ENCODE data around the gene ABTB1. TPM values are rescaled to one million over a fixed set of nuclear protein-coding genes. Genes with fewer than 3 reads are reported as not detected.
"Not testable (repeated sequence)": the region's sequence is repeated elsewhere in the genome, so short reads cannot be mapped to it uniquely, and the experiment has no call there.

Gene ABTB1
- total and polyA plus RNA-seq, 9 of the 15 experiments (the other 6 are each of a cell fraction or from before 2014, with no cell fraction given): 0.04 to 2.3 (median 0.55) TPM; not detected in 1

GRCh38 chr3:127702151-127702578 lies 29.4 kb downstream of the ABTB1 start (continued):
- TF ChIP-seq, protein P1, sequence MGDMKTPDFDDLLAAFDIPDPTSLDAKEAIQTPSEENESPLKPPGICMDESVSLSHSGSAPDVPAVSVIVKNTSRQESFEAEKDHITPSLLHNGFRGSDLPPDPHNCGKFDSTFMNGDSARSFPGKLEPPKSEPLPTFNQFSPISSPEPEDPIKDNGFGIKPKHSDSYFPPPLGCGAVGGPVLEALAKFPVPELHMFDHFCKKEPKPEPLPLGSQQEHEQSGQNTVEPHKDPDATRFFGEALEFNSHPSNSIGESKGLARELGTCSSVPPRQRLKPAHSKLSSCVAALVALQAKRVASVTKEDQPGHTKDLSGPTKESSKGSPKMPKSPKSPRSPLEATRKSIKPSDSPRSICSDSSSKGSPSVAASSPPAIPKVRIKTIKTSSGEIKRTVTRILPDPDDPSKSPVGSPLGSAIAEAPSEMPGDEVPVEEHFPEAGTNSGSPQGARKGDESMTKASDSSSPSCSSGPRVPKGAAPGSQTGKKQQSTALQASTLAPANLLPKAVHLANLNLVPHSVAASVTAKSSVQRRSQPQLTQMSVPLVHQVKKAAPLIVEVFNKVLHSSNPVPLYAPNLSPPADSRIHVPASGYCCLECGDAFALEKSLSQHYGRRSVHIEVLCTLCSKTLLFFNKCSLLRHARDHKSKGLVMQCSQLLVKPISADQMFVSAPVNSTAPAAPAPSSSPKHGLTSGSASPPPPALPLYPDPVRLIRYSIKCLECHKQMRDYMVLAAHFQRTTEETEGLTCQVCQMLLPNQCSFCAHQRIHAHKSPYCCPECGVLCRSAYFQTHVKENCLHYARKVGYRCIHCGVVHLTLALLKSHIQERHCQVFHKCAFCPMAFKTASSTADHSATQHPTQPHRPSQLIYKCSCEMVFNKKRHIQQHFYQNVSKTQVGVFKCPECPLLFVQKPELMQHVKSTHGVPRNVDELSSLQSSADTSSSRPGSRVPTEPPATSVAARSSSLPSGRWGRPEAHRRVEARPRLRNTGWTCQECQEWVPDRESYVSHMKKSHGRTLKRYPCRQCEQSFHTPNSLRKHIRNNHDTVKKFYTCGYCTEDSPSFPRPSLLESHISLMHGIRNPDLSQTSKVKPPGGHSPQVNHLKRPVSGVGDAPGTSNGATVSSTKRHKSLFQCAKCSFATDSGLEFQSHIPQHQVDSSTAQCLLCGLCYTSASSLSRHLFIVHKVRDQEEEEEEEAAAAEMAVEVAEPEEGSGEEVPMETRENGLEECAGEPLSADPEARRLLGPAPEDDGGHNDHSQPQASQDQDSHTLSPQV (IDR thresholded peaks at IDR 0.05): 0 out of 2 replicates have a peak, but pooled peaks have one; percentile 71
- TF ChIP-seq MAFK (IDR thresholded peaks at IDR 0.05; ENCODE audit: low read length) (peak; percentile 80), ZNF316 (IDR thresholded peaks at IDR 0.05) (peak; percentile 97), MTF1 (CRISPR knock-in tag; IDR thresholded peaks at IDR 0.05; ENCODE audit: borderline replicate concordance) (no peak), RBFOX2 (IDR thresholded peaks at IDR 0.05; ENCODE audit: low read depth, low read length) (0 out of 2 replicates have a peak, but pooled peaks have one; percentile 19), ZKSCAN8 (CRISPR knock-in tag; IDR thresholded peaks at IDR 0.05) (no peak)

DNA sequence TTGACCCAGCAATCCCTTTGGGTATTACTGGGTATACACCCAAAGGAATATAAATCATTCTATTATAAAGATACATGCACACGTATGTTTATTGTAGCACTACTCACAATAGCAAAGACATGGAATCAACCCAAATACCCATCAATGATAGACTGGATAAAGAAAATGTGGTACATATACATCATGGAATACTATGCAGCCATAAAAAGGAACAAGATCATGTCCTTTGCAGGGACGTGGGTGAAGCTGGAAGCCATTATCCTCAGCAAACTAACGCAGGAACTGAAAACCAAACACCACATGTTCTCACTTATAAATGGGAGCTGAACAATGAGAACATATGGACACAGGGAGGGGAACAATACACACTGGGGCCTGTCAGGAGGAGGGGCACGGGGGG lies 32.1 kb downstream of the ABTB1 start:
- H3K4me3 ChIP-seq; H3K9me3 ChIP-seq (replicated peaks; ENCODE audit: control insufficient read depth, insufficient read depth, low read depth, low read length); H3K36me3 ChIP-seq (ENCODE audit: control insufficient read depth, insufficient read depth, low read length); H3K79me2 ChIP-seq (ENCODE audit: control insufficient read depth, insufficient read depth, low read length); H2AFZ ChIP-seq (ENCODE audit: low read depth, low read length); intact Hi-C loops (cut with micrococcal nuclease); H4K20me1 ChIP-seq (replicated peaks; ENCODE audit: control insufficient read depth, insufficient read depth, low read length); H3K27ac ChIP-seq (ENCODE audit: extremely low read depth, low read depth, low read length); H3K4me2 ChIP-seq (ENCODE audit: insufficient read depth, low read length); in situ Hi-C loops (cut with MboI); ATAC-seq; H3K9ac ChIP-seq (ENCODE audit: insufficient read depth in 1 of 2, low read depth in 2 of 2, low read length in 2 of 2); DNase-seq (ENCODE audit: extremely low read depth in 1 of 4, low spot score in 3 of 4); CTCF ChIA-PET (ENCODE audit: low intra/inter-chr PET ratio); POLR2A ChIA-PET; H3K9me1 ChIP-seq (ENCODE audit: control insufficient read depth, insufficient read depth, low read length); BruUV-seq (replicated peaks); H3K27me3 ChIP-seq (ENCODE audit: control insufficient read depth in 2 of 2, insufficient read depth in 2 of 2, low read length in 2 of 2); FAIRE-seq: not testable (repeated sequence)
- peaks cover 29 to 36% of the 10 kb centered on the region in 2 experiments for H3K4me1 ChIP-seq (replicated peaks in 1 of 2; ENCODE audit: control insufficient read depth in 2 of 2, insufficient read depth in 2 of 2, low read length in 2 of 2)
- peak; percentile 16 for TF ChIP-seq ZNF146 (CRISPR knock-in tag; IDR thresholded peaks at IDR 0.05; ENCODE audit: unreplicated experiment)
- 38% methylated on average over 2 of the region's 4 CpGs for WGBS (ENCODE audit: insufficient coverage, low coverage, missing lambda C conversion rate)

All from K562 (cell line).